PFSK-1 (cell line): Measurements from ENCODE around the gene PDCD7.

Source experiments
- FOXP2 ChIP-seq: optimal IDR thresholded peaks from 2 replicates; pipeline ENCODE3; 2011; ENCODE audit warnings: borderline replicate concordance, control low read depth, inconsistent platforms; ENCODE audit not compliant: insufficient read depth; ENCODE audit errors: extremely low read length, extremely low read depth
- POLR2AphosphoS5 ChIP-seq: IDR thresholded peaks from 2 replicates; pipeline ENCODE4 v1.6.1; 2012; ENCODE audit warnings: low read depth, mild to moderate bottlenecking, control low read depth, low read length, moderate library complexity
- REST ChIP-seq, 2 experiments: IDR thresholded peaks; 2 replicates each; pipeline versions ENCODE4 v1.6.1 to v1.8.0; 2011 to 2012; ENCODE audit warnings: low read depth in 2 of 2, low read length in 2 of 2, control low read depth in 1 of 2, inconsistent platforms in 1 of 2, mild to moderate bottlenecking in 1 of 2, moderate library complexity in 1 of 2; ENCODE audit not compliant: insufficient read depth in 1 of 2
- SIN3A ChIP-seq: IDR thresholded peaks from 2 replicates; pipeline ENCODE4 v1.6.1; 2012; ENCODE audit warnings: mild to moderate bottlenecking, low read length, moderate library complexity, borderline replicate concordance; ENCODE audit not compliant: insufficient read depth
- TAF1 ChIP-seq: IDR thresholded peaks from 2 replicates; pipeline ENCODE4 v1.6.1; 2012; ENCODE audit warnings: low read length, control low read depth, borderline replicate concordance; ENCODE audit not compliant: insufficient read depth

The PDCD7 gene

GRCh38 chr15:65164139-65164538, 30.5 kb upstream of the PDCD7 start:
- TF ChIP-seq SIN3A (no peak), TAF1 (no peak), FOXP2 (no peak), POLR2AphosphoS5 (no peak), REST (IDR thresholded peaks at IDR 0.05; ENCODE audit: insufficient read depth in 1 of 2, low read depth in 2 of 2, low read length in 2 of 2) (no peak)

GRCh38 chr15:65163041-65163440, 29.4 kb upstream of the PDCD7 start:
- TF ChIP-seq SIN3A (no peak), FOXP2 (no peak), TAF1 (no peak), POLR2AphosphoS5 (no peak), REST (IDR thresholded peaks at IDR 0.05; ENCODE audit: insufficient read depth in 1 of 2, low read depth in 2 of 2, low read length in 2 of 2) (no peak)

- TF ChIP-seq REST (IDR thresholded peaks at IDR 0.05; ENCODE audit: insufficient read depth in 1 of 2, low read depth in 2 of 2, low read length in 2 of 2) (no peak), FOXP2 (no peak), POLR2AphosphoS5 (no peak), TAF1 (no peak), SIN3A (no peak)
Measured at GRCh38 chr15:65156692-65157091, 23.1 kb upstream of the PDCD7 start.

- TF ChIP-seq TAF1 (no peak), FOXP2 (no peak), REST (IDR thresholded peaks at IDR 0.05; ENCODE audit: insufficient read depth in 1 of 2, low read depth in 2 of 2, low read length in 2 of 2) (no peak)
Measured at GRCh38 chr15:65154720-65155119, 21.1 kb upstream of the PDCD7 start.

- TF ChIP-seq POLR2AphosphoS5 (no peak), FOXP2 (no peak), SIN3A (no peak), TAF1 (no peak), REST (IDR thresholded peaks at IDR 0.05; ENCODE audit: insufficient read depth in 1 of 2, low read depth in 2 of 2, low read length in 2 of 2) (no peak)
Measured at GRCh38 chr15:65147902-65148301, 14.3 kb upstream of the PDCD7 start.
